HG03575 (cell line): ENCODE measurements around the gene CHRM5.
"Not testable (repeated sequence)": the region's sequence is repeated elsewhere in the genome, so short reads cannot be mapped to it uniquely, and the experiment has no call there.

Experiments
- ATAC-seq: cut with Tn5 transposase; IDR thresholded peaks from one replicate; pipeline ENCODE4 v1.9.1; 2021; ENCODE audit not compliant: unreplicated experiment, insufficient number of reproducible peaks, low FRiP score; ENCODE audit errors: extremely low read depth

Gene CHRM5

DNA sequence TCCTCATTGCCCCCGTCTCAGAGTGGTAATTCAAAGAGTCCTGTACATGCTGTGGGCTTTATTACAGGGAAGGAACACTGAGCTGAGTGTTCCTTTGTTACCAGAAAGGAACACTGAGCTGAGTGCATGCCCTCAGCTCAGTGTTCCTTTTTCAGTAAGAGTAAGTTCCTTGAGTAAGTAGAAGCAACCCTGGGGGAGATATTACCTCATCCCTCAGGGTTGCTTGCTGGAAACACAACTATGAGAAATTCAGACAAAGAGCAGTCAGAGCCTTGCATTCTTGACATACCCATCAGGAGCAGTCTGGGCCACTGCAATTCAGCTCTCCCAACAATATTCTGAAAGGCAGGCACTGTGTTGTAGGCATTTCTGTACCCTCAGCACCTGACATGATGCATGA lies 17.0 kb downstream of the CHRM5 start:
- no peak for ATAC-seq

DNA sequence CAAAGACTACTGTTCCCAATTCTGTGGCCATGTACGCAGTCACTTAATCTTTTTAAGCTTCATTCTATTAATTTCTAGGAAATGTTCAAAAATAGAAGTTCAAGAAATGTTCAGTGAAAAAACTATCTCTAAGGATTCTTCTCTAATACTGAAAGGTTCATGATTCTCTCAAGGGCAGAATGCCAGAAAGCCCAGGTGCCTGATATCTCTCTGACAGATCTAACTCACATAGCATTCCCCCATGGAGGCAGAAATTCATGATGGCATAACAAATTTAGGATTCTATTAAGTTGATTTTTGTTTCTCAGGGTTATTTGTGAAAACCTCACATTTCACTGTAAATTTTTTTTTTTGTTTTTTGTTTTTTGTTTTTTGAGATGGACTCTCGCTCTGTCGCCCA lies 17.5 kb downstream of the CHRM5 start:
- ATAC-seq: no peak

DNA sequence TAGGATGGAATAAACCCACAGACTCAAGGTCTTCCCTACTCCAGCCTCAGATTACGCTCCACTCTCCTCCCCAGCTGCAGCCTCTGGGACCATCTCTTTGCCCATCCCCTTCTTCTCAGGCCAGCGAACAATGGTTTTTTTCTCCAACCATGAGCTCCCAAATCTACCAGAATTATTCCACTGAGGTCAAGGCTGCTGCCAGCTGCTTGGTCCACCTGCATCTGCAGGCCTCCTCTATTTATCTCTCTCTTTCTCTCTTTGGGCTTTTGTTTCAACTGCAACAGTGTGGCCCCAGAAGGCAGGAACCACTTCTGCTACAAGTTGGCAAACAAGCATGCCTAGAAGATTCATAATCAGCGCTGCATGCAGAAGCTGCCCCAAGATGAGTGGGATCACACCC lies 19.1 kb downstream of the CHRM5 start:
- ATAC-seq: no peak

DNA sequence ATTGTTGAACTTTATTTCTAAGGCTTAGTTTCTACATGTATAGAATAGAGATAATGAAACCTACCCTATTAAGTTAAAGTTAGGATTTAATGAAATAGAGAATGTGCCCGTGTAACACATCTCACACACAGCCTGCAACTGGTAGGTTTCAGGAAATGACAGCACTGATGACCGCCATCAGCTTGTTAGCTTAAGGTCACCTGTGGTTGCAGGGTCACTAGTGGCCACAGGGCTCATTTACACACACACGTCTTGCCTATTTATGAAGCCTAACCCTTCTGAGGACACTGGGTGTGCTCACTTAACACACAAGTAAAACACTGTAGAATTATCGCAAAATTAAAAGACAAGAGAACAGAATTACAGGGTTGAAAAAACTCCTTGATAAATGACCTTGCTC lies 20.1 kb downstream of the CHRM5 start:
- no peak for ATAC-seq

- no peak for ATAC-seq
Measured at GRCh38 chr15:33994005-33994615, 25.8 kb downstream of the CHRM5 start.

- ATAC-seq: not testable (repeated sequence)
Measured at GRCh38 chr15:33995666-33996065, 27.4 kb downstream of the CHRM5 start.

DNA sequence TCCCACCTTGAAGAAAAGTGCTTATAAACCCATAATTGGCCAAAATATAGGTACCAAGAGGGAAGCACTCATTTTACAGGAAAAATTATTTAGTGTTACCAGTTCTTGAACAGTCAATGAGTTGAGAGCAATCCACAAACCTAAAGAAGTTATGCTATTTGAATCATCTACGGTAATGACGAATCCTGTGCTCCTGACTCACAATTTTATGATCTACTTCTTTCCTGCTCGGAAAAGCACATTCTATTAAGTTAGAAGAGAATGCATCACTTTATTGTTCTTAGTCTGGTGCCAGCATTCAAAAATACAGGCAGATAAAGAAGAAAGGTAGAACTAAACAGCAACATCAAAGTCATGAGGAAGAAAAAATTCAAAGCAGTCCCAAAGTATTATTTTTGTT lies 33.2 kb downstream of the CHRM5 start:
- ATAC-seq: no peak

DNA sequence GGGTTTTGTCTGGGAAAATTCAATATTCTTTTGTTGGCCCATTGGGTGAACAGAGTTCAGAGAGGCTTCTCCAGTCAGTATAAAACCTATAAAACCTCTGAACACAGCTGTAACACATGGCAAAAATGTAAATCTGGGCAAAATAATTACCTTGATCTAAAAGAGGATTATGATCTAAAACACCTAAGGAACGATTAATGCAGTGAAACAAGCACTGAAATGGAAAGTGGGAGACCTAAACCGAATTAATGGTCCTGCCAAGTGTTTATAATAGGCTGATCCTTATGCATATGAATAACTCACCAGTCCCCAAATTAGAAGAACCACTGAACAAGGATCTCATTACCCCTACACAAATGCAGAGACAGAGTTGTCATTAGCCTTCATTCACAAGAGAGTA lies 38.1 kb downstream of the CHRM5 start:
- ATAC-seq: no peak

GRCh38 chr15:34009656-34010055 lies 41.4 kb downstream of the CHRM5 start:
- no peak for ATAC-seq

GRCh38 chr15:34010921-34011320 lies 42.6 kb downstream of the CHRM5 start:
- ATAC-seq: no peak

GRCh38 chr15:34011481-34011880 lies 43.2 kb downstream of the CHRM5 start:
- ATAC-seq: no peak

- ATAC-seq: no peak
Measured at GRCh38 chr15:34012461-34013028, 44.2 kb downstream of the CHRM5 start.

- ATAC-seq: no peak
Measured at GRCh38 chr15:34013746-34014145, 45.4 kb downstream of the CHRM5 start.

DNA sequence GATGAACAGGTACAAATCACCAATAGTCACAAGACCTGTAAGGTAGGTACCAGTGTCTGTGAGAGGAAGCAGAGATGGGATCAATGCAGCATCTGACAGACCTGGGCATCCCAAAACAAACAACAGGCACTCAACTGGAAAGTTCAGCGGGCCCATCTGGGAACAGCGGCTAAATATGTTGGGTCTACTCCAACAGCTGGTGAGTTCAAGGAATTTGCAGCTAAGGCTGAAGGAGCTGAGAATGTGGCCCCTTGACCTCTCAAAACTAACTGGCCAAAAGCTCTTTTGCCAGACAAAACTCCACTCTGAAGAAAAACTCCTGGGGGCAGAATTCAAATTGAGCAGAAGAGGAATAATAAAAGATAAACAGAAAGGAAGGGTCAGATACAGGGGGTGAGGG lies 46.3 kb downstream of the CHRM5 start:
- no peak for ATAC-seq

DNA sequence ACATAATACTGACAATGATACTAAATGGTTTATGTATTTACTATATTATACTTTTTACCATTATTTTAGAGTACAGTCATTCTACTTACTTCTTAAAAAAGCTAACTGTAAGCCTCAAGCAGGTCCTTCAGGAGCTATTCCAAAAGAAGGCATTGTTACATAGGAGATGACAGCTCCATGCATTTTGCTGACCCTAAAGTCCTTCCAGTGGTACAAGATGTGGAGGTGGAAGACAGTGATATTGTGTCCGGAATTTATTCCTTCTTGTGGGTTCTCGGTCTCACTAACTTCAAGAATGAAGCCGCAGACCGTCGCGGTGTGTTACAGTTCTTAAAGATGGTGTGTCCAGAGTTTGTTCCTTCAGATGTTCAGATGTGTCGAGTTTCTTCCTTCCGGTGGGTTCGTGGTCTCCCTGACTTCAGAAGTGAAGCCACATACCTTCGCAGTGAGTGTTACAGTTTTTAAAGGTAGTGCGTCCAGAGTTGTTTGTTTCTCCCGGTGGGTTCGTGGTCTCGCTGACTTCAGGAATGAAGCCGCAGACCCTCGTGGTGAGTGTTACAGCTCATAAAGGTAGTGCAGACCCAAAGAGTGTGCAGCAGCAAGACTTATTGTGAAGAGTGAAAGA lies 49.8 kb downstream of the CHRM5 start:
- no peak for ATAC-seq

DNA sequence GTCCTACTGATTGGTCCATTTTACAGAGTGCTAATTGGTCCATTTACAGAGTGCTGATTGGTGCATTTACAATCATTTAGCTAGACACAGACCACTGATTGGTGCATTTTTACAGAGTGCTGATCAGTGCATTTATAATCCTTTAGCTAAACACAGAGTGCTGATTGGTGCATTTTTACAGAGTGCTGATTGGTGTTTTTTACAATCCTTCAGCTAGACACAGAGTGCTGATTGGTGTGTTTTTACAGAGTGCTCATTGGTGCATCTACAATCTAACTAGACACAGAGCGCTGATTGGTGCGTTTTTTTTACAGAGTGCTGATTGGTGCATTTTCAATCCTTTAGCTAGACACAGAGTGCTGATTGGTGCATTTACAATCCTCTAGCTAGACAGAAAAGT lies 50.4 kb downstream of the CHRM5 start:
- not testable (repeated sequence) for ATAC-seq

- ATAC-seq: no peak
Measured at GRCh38 chr15:34019369-34019990, 51.2 kb downstream of the CHRM5 start.

GRCh38 chr15:34023907-34024306 lies 55.6 kb downstream of the CHRM5 start:
- ATAC-seq: no peak

- no peak for ATAC-seq
Measured at GRCh38 chr15:34025252-34025651, 57.0 kb downstream of the CHRM5 start.

DNA sequence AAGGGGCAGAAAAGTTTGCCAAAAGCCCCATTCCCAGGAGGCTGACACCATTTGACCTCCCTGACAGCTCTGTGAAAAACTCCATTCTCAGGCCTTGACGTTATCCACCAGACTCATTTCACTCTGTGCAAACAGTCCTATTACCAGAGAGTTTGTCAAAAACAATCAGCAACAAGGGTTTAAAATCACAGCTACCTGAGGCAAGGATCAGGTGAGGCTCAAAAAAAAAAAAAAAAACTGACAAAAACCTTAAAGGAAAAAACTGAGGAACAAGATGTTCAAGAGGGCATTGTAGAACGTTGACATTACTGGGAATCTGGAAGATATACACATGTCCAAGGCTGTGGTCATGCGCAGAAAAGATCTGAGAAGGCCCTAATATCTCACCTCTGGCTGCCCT lies 59.3 kb downstream of the CHRM5 start:
- no peak for ATAC-seq
